ENCODE measurements around the gene INPPL1.
A peak's percentile ranks its signal among the peaks of the same experiment; 100 is the strongest.
"Not testable (repeated sequence)": the region's sequence is repeated elsewhere in the genome, so short reads cannot be mapped to it uniquely, and the experiment has no call there.

The INPPL1 gene, protein sequence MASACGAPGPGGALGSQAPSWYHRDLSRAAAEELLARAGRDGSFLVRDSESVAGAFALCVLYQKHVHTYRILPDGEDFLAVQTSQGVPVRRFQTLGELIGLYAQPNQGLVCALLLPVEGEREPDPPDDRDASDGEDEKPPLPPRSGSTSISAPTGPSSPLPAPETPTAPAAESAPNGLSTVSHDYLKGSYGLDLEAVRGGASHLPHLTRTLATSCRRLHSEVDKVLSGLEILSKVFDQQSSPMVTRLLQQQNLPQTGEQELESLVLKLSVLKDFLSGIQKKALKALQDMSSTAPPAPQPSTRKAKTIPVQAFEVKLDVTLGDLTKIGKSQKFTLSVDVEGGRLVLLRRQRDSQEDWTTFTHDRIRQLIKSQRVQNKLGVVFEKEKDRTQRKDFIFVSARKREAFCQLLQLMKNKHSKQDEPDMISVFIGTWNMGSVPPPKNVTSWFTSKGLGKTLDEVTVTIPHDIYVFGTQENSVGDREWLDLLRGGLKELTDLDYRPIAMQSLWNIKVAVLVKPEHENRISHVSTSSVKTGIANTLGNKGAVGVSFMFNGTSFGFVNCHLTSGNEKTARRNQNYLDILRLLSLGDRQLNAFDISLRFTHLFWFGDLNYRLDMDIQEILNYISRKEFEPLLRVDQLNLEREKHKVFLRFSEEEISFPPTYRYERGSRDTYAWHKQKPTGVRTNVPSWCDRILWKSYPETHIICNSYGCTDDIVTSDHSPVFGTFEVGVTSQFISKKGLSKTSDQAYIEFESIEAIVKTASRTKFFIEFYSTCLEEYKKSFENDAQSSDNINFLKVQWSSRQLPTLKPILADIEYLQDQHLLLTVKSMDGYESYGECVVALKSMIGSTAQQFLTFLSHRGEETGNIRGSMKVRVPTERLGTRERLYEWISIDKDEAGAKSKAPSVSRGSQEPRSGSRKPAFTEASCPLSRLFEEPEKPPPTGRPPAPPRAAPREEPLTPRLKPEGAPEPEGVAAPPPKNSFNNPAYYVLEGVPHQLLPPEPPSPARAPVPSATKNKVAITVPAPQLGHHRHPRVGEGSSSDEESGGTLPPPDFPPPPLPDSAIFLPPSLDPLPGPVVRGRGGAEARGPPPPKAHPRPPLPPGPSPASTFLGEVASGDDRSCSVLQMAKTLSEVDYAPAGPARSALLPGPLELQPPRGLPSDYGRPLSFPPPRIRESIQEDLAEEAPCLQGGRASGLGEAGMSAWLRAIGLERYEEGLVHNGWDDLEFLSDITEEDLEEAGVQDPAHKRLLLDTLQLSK

DNA sequence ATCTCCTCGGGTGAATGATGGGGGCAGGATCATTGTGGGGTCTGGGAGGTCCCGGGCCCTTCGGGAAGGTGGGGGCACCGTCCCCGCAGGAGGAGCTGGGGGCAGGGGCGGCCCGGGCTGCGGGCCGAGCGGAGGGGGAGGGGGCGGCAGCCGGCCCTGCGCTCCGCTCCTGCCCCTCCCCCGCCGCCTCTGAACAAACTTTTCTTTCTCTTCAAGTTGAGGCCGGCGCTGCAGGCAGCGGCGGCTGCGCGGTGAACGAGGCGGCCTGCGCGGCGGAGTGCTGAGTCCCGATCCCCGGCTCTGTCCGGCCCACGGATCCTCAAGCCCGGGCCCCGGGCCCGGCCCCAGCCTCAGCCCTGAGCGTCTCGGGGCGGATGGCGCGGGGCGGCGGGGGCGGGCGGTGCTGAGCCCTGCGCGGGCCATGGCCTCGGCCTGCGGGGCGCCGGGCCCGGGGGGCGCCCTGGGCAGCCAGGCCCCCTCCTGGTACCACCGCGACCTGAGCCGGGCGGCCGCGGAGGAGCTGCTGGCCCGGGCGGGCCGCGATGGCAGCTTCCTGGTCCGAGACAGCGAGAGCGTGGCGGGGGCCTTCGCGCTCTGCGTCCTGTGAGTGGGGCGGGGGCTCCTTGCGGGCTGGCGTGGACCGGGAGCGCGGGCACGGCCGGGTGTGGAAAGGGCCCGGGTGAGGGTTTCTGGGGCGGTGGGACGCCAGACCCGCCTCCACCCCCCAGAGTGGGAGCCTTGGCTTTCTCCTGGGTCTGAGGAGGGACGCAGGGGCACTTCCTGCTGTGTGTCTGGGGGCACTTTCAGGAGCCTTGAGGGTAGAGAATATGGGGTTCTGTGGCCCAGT, at the start of gene INPPL1:
Gene INPPL1, plus strand, starts transcription at position 204 of the 847 bp plus-strand sequence. Its CDS starts 218 bp downstream, at position 422.
- DNase-seq, result no peak

DNA sequence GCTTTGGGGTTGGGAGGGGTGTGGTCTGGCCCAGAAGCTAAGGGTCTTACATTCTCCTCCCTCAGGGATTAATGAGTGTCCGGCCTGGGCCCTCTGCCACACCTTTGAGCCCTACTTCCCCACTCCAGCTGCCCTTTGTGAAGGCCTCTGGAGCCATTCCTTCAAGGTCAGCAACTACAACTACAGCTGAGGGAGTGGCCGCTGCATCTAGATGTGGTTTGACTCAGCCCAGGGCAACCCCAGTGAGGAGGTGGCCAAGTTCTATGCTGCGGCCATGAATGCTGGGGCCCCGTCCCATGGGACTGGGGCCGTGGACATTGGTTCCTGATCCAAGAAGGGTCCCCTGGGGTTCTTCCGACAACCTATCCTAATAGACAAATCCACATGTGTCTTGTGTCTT, 46.9 kb upstream of the INPPL1 start:
- DNase-seq, result no peak

DNA sequence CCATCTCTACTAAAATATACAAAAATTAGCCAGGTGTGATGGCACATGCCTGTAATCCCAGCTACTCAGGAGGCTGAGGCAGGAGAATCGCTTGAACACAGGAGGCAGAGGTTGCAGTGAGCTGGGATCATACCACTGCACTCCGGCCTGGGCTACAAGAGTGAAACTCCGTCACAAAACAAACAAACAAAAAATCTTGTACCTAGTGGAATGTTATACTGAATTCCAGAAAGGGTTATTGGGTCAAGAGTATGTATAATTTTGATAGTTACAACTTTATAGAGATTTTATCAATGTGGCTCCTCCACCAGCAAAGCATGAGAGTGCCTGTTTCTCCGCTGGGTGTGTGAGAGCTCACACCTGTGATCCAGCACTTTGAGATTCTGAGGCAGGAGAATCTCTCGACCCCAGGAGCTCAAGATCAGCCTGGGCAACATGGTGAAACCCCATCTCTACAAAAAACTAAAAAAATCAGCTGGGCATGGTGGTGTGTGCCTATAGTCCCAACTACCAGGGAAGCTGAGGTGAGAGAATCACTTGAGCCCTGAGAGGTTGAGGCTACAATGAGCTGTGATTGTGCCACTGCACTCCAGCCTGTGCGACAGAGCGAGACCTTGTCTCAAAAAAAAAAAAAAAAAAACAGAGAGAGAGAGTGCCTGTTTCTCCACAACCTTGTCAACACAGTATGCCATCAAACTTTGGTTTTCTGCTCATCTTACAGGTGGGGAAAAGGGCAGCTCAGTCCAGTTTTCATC, 45.3 kb upstream of the INPPL1 start:
- no peak for DNase-seq

DNA sequence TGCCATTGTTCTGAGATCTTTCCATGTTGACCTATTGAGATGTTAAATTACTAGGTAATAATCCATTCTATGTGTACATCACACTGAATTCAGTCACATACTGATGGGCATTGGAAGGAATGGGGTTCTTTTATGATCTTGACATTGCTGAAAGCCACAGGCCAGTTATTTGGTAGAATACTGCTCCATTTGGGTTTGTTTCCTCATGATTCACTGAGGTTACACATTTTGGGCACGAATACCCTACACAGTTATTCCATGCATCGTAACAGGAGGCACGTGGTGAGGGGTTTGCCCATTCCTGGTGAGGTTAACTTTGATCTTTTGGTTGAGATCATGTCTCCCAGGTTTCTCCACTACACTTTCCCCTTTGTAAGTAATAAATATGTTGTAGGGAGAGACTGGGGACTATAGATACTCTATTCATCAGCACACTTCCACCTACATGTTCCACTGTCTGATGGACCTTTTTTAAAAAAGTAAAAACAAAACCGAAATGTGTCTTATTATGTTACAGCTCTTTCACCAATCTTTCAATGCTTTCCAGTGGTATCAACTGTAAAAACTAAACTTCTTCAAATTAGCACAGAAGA, 44.7 kb upstream of the INPPL1 start:
- DNase-seq, result no peak

DNA sequence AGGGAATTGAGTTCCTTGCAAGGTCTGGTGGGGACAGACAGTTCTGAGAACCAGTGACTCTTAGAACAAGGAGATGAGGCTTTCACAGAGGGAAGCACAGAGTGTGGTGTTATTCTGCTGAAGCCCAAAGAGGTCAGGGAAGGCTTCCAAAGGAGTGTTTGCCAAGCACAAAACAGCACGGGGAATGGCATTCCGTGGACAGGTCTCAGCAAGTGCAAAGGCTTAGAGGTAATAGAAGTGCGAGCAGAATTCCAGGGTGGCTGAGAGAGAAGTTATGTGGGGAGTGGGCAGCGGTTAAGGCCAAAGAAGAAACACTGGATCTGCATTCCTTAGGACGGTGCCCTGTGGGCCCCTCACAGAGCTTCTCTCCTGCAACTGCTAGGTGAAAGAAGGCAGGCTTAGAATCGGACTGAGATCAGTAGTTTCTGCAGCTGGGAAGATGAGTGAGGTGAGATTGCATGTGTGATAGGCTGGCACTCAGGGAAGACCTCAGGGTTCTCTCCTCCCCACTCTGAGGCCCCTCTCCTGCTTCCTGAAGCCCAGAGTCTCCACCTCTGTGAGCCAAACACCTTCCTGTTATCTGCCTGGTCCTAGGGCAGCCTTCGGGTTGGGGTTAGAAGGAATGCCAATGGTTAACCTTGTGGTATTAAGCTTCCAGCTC, 43.5 kb upstream of the INPPL1 start:
- not testable (repeated sequence) for DNase-seq

DNA sequence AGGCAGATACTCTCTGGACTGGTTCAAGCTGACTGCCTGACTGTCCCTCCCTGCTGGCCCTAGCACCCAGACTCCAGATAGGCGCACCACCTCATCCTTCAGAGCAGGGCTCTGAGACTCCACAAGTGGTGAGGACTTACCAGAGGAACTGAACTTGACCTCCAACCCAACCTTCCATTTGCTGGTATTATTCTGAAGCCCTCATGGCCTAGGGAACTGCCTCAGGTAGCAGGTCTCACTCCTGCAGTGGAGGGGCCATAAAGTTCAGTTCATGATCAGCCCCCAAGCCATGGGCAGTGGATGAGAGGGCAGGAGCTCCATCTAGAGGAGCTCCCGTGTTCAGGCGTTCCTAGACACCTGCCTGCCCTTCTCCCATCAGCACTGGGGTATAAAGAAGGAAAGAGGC, 43.0 kb upstream of the INPPL1 start:
- not testable (repeated sequence) for DNase-seq

DNA sequence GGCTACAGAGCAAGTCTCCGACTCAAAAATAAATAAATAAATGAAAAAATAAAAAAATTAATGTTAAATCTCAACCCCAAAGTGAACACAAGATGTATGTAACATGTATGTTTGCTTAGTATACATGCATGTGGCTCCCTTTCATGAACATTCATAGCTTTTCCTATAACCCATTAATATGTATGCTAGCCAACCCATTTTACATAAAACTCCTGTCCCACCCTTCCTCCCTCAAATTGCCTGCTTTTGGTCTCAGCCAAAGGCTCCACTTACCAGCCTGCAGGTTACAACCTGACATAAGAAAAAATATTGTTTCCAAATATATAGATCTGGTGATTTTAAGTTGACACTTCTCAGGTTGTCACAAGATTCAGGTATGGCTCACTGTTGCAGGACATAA, 36.3 kb upstream of the INPPL1 start:
- DNase-seq, result no peak

DNA sequence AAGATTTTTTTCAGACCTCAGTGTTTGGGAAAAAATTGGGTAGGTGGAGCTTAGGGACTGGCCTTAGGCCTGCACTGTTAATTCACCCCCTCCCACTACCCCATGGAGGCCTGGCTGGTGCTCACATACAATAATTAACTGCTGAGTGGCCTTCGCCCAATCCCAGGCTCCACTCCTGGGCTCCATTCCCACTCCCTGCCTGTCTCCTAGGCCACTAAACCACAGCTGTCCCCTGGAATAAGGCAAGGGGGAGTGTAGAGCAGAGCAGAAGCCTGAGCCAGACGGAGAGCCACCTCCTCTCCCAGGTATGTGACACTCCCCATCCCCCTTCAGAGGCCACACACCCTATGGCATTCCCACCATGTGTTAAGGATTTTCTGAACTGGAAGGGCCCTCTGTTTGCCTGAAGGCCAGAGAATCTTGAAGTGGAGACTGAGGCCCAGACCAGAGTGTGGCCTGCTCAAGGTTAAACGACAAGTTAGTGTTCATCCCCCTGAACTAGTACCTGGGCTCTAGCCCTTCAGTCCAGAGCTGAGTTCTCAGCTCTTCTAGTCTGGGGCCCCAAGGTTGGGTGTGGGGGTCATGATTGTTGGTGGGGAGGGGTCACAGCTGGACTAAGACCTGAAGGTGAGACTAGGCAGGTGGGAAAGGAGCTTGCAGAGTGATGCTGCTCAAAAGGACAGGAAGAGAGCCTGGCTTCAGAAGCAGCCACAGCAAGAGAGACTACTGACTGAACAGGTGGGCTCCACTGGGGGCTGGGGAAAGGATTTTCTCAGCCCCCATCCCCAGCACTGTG, 34.9 kb upstream of the INPPL1 start:
- DNase-seq, result peak; percentile 53

DNA sequence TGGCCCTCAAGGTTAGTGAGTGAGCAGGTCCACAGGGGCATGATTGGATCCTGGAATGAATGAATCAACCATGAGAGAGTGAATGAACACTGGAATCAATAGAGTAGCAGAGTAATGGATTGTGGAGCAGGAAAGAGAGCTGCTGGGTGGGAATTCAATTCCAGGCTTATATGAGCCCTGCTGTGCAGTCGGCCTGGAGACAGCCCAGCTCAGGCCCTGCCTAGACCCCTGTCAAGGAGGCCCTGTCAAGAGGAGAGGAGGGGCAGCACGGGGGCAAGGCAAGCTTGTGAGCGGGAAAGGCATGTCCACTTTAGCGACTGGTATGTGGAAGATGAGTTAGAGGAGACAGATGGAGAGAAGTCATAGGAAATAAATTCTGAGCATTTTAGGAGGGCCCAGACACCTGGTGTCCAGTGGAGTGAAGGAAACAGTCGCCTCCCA, 33.9 kb upstream of the INPPL1 start:
- DNase-seq, result no peak

DNA sequence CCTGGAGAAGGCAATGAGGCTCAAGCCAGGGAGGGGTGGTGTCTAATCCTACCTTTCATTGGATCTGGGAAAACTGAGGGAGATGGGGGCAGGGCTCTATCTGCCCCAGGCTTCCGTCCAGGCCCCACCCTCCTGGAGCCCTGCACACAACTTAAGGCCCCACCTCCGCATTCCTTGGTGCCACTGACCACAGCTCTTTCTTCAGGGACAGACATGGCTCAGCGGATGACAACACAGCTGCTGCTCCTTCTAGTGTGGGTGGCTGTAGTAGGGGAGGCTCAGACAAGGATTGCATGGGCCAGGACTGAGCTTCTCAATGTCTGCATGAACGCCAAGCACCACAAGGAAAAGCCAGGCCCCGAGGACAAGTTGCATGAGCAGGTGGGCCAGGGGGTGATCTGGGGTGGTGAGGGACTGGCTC, 32.6 kb upstream of the INPPL1 start, which contains the start of gene FOLR1:
Gene FOLR1, plus strand, starts transcription at position 180 of the 421 bp plus-strand sequence. Its CDS starts 34 bp downstream, at position 214.
- no peak for DNase-seq

DNA sequence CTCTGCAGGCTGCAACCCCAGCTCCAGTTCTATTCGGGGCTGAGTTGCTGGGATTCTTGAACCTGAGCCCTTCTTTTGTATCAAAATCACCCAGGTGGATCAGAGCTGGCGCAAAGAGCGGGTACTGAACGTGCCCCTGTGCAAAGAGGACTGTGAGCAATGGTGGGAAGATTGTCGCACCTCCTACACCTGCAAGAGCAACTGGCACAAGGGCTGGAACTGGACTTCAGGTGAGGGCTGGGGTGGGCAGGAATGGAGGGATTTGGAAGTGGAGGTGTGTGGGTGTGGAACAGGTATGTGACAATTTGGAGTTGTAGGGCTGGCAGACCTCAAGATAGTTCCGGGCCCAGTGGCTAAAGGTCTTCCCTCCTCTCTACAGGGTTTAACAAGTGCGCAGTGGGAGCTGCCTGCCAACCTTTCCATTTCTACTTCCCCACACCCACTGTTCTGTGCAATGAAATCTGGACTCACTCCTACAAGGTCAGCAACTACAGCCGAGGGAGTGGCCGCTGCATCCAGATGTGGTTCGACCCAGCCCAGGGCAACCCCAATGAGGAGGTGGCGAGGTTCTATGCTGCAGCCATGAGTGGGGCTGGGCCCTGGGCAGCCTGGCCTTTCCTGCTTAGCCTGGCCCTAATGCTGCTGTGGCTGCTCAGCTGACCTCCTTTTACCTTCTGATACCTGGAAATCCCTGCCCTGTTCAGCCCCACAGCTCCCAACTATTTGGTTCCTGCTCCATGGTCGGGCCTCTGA, 28.9 kb upstream of the INPPL1 start:
- no peak for DNase-seq

DNA sequence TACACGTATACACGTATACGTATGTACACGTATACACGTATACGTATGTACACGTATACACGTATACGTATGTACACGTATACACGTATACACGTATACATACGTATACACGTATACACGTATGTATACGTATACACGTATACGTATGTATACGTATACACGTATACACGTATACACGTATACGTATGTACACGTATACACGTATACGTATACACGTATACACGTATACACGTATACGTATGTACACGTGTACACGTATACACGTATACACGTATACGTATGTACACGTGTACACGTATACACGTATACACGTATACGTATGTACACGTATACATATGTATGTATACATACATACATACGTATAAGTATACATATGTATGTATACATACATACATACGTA, 23.1 kb upstream of the INPPL1 start:
- not testable (repeated sequence) for DNase-seq

DNA sequence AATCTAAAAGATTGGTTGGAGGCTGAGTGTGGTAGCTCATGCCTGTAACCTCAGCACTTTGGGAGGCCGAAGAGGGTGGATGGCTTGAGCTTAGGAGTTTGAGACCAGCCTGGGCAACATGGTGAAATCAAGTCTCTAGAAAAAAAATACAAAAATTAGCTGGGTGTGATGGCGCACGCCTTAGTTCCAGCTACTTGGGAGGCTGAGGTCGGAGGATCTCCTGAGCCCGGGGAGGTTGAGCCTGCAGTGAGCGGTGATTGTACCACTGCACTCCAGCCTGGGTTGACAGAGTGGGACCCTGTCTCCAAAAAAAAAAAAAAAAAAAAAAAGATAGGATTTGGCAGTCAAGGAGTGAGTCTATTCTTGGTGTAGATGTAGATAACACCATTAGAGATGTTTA, 22.0 kb upstream of the INPPL1 start:
- no peak for DNase-seq

DNA sequence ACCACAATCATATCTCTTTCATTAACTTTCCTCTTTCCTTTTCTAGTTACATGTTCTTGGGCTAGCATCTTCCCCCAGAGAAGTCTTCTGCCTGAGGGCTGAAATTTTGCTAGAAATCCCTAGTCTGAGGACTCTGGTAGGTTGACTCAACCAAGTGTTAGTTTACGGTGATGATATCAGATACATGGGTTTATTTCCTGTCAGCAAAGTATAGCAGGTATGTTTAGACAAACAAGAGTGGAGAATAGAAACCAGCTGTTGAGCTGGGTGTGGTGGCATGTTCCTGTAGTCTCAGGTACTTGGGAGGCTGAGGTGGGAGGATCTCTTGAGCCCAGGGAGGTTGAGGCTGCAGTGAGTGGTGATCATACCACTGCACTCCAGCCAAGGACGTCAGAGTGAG, 21.4 kb upstream of the INPPL1 start:
- DNase-seq, result no peak

DNA sequence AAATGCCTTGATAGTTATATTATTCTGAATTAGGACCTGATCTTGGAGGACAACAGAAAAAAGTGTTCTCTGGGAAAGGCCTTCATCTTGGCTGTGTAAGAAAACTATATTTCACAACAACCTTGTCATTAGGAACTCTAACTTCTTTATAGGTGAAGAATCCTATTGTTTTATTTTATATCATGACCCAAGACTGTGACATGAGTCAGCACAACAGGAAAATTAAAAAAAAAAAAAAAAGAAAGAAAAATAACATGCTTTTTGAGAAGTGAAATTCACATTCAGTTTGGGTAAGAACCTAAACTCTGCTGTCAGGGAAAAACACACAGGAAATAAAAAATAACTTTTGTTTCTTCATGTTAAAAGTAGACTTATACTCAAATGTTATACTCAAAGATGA, 19.7 kb upstream of the INPPL1 start:
- DNase-seq, result no peak

DNA sequence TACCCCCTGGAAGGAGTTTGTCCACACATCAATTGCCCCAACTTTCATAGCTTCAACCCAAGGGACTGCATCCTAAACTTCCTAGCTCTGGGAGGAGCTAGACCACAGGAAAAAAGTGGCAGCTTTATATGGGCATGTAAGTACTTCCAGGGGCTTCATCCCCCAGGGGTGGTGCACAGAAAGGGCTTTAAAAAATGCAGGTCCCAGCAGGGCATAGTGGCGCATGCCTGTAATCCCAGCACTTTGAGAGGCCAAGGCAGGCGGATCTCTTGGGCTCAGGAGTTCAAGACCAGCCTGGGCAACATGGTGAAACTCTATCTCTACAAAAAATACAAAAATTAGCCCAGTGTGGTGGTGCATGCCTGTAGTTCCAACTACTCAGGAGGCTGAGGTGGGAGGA, 17.8 kb upstream of the INPPL1 start:
- DNase-seq, result not testable (repeated sequence)

DNA sequence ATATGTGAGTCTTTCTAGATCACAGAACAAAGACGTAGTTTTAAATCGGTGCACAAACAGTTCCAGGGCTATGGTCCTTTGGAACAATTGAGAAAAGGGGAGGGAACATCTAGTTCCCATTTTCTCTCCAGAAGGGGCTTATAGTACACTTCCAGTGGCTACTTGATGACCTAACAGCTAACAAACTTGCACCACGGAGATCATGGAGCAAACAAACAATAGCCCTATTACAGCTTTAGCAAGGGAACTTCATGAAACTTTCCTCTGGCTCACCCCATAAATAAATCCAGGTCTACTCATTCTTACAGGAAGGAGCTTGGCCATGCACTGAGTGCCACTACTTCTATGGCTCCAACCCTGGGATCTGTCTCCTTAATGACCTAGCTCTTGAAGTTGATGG, 16.3 kb upstream of the INPPL1 start:
- DNase-seq, result no peak

DNA sequence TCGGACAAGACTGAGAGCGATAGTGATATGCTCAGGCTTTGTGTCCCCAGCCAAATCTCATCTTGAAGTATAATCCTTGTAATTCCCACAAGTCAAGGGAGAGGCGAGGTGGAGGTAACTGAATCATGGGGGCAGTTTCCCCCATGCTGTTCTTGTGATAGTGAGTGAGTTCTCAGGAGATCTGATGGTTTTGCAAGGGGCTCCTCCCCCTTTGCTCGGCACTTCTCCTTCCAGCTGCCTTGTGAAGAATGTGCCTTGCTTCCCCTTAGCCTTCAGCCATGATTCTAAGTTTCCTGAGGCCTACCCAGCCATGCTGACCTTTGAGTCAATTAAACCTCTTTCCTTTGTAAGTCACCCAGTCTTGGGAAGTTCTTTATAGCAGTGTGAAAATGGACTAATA, 15.5 kb upstream of the INPPL1 start:
- DNase-seq, result no peak

DNA sequence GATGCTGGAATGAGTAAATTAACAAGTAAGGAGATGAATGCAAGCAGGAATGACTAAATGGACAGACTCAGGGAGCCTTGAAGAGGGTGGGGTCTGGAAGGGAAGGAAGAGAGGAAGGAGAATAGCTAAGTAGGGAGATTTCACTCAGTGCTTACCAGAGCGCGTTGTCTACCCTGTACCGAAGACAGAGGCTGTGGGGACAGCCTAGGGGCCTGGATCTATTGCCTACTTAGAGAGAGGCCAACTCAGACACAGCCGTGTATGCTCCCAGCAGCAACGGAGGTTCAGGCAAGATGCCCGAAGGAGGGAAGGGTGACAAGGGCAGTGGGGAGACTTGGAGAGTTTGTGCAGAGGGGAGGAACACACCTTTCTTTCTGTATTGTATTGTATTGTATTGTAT, 7.9 kb upstream of the INPPL1 start, which contains the start of gene FOLR2:
Gene FOLR2, plus strand, starts transcription at position 157 of the 400 bp plus-strand sequence. CDS start 1,791 bp downstream, outside the sequence.
- no peak for DNase-seq

All from NCI-H2171 treated with DMSO at 0.1 percent for 48 hours (cell line).